HG03139 (cell line): ENCODE measurements around the gene DPP9.

Source experiments
- ATAC-seq: cut with Tn5 transposase; IDR thresholded peaks from one replicate; pipeline ENCODE4 v1.9.1; 2021; ENCODE audit not compliant: unreplicated experiment

DPP9 gene

DNA sequence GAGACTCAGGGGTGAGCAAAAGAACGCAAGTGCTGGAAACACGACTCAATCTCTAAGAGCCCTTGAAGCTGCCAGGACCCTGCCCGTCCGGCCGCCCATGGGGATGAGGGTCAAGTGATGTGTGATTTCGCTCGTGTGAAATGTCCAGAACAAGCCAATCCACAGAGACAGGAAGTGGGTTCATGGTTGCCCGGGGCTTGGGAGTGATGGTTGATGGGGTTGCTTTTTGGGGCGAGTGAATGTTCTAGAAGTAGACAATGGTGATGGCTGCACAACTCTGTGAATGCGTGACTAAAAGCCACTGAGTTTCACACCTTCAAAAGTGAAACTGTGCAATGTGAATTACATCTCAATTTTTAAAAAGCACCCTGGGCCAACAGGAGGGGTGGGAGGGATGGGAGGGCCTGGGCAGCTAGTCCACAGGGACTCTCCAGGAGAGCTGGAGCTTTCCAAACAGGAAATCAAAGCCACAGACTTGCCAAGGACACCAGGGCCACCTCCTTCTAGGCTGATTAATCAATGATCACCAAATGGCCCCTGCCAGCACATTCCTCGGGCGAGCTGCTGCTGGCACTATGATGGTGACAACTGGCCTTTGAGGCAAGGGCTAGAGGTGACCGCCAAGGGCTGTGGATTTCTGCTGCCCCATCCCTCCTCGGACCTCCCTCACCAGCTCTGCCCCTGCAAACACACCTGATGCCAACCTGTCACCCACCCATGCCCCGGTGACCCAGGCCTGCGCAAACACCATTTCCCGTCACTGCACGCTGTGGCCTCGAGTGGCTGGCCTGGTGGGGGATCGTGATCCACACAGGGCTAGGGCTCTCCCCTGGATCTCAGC lies 14.0 kb downstream of the DPP9 start:
- ATAC-seq, result no peak

DNA sequence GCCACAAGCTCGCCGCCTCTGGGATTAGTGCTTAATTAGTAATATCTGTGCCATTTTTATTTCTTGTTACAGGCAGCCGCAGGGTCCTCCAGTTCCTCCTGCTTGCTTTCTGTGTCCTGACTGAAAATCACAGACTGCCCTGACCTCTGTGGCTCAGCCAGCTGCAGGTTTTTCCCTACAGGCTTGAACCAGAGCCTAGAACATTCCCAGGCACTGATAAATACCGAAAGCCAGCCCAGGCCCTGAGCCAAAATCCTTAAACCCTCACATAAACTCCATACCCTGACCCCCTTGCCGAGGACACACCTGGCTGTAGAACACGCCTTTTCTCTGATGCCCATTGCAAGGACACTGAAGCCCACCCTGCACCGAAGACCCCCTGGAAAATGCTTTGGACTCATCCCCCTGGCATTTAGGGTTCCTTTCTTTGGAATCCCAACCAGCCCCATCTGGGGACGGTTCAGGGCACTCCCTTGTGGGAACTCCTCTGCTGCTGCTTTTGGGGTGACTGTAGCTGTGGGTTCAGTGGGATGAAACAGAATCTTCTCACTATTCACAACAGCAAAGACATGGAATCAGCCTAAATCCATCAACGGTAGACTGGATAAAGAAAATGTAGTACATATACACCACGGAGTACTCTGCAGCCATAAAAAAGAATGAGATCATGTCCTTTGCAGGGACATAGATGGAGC lies 15.5 kb downstream of the DPP9 start:
- ATAC-seq, result no peak

DNA sequence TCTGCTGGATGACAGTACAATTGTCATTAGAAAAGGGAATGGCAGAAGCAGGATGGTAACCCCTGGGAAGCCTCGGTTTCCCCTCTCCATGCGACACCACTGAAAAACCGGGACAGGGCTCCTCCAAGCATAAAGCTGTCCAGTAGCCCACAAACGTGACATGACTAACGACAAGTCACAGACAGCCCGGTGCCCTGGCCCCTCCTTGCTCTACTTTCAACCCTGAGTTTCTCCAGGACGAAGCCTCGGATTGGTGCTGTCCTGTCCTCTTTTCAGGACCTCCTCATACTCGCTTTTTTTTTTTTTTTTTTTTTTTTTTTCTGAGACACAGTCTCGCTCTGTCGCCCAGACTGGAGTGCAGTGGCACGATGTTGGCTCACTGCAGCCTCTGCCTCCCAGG lies 16.3 kb downstream of the DPP9 start:
- no peak for ATAC-seq

DNA sequence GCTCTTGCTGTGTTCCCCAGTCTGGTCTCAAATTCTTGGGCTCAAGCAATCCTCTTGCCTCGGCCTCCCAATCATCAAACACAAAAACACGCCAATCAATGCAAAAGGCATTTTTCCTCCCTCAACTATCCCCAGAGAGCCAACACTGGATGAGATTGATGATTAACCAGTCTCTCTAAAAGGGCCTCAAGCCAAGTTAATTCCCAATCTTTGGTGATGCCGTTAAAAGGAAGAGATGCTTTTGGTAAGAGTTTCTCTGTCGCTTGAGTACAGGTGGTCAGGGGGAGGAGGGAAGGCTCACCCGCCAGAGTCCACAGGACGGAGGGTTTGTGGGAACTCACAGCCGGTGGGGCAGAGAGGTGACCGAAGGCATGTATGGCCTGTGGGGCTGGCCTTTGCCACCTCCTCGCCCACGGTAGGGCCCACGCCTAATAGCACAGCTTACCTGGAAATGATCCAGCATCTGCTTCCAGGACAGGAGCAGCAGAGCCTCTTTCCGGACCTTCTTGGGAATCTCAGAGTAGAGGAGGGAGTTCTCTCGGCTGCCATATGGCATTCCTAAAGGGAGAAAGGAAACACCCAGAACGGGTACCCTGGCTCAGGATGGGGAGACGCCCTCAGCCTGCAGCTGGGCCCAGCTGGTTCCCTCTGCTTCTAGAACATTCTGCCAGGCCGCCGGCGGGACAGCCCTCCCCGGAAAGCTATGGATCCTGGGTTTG lies 18.1 kb downstream of the DPP9 start:
- ATAC-seq, result no peak

DNA sequence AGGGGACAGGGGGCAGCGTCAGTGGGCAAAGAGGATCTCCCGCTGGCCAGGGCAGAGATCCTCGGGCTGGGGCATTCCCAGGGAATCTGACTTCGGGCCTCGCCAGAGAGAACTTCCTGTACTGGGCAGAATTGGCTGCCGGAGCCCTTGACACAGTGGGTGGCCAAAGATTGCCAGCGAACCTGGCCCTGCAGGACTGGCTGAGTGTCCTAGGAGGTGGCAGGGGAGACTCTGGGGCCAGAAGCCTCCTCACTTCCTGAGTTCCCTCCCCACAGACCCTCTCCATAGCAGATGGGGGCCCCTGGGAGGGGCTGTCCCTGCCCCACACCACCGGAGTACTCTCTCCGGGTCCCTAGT lies 19.3 kb downstream of the DPP9 start:
- no peak for ATAC-seq

DNA sequence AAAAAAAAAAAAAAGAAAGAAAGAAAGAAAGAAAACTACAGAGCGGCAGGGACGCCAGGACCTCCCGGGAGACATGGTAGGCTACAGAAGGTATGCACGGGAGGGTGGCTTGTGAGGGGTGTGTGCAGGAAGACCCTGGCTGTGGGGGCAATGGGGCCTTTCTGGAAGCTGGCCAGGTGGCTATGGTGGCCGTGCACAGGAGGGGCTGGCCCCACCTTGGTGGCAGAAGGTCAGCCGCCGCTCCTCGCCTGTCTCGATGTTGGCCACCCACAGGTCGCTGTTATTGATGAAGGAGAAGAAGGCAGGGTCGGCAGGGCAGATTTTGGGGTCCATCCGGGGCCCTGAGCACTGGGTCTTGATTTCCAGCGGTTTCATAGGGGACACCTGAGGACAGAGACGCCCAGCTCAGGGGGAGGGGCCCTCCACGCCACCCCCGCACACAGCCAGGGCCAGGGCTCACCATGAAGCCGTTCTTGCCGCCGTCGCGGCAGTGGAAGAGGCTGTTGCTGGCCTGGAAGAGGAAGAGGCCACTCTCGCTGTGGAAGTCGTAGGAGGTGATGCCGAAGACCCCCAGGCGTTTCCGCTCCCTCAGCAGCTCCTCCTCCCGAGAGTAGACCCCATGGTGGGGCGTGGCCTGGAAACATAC lies 19.8 kb downstream of the DPP9 start:
- no peak for ATAC-seq

DNA sequence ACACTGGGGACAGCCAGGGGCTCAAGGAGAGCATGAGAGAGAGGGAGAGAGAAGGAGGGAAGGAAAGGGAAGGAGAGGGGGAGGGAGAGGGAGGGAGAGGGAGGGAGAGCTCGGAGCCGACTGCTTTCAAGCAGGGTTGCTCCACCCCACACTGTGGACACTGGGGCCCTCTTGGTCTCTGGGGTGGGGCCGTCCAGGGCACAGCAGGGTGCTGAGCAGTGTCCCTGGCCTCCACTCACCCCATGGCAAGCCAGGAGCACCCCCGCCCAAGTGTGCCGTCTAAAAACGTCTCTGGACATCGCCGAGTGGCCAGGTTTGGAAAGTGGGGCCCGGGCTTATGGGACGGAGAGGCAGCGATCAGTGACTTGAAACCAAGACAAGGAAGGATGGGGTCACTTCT lies 20.9 kb downstream of the DPP9 start:
- no peak for ATAC-seq

DNA sequence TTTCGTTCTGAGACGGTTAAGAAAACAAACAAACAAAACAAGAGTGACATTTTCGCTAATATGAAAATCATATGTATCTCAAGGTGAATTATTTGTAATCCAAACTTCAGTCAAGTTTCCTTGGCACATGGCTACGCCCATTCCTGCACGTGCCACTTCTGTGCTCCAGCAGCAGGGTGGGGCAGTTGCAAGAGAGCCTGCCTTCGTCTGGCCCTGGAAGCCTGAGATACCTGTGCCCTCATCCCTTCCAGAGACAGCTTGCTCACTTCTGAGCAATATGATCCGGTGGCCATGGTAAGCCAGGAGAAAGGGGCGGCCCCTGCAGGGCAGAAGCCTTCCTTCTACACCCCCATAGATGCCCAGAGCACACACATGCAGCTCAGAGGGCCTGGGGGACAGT lies 22.1 kb downstream of the DPP9 start:
- no peak for ATAC-seq

DNA sequence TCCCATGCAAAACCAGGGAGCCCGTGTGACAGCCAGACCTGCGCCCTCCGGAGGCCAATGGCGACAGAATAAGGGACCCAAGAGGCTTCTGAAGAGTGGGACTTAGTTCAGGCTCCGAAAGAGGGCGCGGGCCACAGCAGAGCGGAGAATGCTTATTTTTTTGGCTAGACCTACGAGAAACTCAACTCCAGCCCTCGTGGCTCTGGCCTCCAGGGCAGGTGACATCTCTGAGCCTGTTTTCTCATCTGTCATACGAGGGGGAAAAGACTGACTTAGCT lies 23.0 kb downstream of the DPP9 start:
- ATAC-seq, result no peak

DNA sequence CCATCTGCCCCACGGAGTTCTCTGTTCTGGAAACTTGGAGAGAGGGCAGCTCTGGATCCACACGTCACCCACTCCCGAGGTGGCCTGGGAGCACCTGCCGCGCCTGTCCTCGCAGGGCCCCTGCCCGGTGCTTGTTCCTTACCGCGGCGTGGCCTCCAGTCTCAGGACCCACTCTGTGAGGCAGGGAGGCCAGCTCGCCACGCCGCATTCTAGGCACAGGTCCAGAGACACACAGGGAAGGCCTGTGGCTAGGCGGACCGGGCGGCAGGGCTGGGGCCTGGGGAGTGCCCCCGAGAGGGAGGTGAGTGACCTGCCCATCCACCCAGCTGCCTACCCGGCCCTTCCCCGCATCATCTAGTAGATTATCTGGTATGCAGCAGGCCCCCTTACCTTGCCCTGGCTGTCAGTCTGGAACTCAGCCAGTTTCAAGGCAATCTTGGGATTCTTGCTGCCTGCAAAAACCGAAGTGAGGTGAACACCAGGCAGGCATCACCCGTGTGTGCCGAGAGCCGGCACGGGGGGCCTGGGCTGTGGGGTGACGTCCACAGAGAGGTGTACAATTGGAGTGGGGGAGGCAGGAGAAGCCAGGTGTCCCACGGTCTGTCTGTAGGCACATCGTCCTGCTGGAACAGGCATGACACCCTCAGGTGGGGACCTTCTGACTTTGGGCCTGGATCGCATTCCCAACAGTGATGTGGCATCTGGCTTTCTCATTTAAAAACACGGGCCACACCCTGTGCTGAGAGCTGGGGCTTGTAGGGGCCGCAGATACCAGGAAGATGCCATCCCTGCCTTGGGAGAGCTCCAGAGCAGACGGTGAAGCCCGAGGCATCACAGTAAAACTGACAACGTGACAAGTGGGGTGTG lies 23.6 kb downstream of the DPP9 start:
- ATAC-seq, result no peak

DNA sequence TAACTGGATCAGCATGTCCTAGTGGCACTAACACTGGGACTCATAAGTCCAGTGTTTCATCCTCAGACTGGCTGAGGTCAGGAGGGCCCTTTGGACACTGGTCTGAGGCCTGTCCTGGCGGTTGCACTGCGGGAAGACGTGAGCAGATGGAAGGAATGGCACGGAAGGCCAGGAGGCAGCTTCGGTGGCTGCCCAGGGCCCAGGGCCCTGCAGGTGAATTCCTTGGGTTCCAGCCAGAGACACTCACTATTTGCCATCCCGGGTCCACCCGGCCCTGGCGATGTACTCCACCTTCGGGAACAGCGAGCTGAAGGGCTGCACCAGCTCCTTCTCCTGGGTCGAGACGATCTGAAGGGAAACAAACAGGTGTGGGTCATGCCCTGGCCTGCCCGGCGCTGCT lies 26.3 kb downstream of the DPP9 start:
- no peak for ATAC-seq

DNA sequence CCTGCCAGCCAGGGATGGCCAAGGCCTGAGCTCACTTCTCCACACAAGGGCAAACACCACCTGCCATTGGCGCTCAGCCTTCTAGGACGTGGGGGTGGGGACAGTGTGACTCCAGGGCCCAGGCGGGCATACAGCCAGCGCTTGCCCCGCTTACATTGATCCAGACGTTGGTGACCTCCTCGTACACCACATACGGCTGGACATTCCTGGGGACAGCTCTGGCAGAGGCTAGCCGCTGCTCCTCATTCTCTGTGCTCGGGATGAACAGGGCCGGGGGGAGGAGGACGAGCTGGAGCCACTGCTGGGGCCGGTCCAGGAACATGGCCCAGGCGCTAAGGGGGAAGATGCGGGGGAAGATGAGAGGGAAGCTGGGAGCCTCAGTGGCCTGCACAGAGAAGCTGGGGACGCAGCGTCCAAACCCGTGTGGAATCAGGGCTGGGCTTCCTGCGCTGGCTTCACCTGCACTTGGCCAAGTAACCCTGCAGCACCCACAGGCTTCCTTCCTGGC lies 28.4 kb downstream of the DPP9 start:
- no peak for ATAC-seq

DNA sequence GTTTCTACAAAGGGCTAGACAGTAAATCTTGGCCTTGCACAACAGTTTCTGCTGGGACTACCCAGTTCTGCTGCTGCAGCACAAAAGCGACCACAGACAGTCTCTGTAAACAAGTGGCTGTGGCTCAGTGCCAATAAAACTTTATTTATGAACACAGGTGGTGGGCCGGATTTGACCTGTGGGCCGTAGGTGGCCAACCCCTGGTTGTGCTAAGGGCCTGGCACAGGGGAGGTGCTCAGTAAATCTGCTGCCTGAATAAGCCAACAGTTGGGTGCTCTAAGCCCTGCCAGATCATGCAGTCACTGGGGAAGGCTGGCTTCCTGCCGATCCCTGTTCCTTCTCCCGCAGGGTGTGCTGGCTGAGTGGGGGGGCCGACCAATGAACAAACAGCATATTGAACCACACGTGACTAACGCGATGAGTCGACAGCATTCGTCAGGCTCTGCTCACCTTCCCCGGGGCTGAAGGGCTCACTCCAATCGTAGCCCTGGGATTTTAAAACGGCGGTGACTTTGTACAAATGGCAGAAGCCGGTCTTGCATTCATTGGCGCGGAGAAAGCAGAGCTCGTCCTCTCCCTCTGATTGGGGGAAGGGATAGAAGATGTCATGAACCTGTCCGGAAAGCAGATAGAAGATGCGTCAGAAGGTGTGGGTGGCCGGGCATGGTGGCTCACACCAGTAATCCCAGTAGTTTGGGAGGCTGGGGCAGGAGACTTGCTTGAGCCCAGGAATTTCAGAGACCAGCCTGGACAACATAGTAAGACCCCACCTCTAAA lies 29.2 kb downstream of the DPP9 start:
- ATAC-seq, result no peak

DNA sequence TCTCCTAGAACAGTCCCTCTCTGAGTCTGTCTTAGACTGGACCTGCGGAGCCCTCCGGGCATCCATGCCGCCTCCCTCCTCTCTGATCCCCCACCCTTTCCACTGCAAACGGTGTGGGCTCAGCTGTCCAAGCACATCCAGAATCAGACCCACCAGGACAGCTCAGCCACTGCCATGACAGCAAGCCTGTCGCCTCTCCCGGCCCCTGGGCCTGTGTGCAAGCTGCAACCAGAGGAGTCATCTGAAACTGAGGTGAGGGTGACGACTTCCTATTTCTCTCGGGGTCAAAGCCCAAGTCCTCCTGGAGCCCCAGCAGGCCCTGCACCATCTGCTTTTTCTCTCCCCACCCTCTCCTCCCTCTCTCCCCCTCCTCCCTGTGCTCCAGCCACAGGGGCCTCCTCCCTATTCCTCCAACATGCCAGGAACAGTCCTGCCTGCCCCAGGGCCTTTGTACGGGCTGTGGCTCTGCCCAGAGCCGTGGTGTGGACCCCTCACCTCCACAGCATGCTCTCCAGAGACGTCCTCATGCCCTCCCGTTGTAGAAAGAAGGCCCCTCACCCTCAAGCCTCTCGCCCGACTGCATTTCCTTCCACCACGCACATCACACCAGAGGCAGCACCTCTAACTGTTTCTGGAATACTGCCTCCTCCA lies 30.0 kb downstream of the DPP9 start:
- no peak for ATAC-seq

DNA sequence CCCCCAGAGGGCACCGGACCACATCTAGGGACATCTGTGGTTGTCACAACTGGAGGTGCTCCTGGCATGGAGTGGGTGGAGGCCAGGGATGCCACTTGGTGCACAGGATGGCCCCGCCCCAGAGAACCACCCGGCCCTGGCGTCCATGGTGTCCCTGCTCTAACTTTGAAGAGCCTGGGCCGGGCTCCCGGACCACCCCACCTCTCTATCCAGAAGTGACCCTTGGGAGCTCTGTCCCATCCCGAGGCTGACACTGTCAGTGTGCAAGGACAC lies 30.6 kb downstream of the DPP9 start:
- ATAC-seq, result no peak

DNA sequence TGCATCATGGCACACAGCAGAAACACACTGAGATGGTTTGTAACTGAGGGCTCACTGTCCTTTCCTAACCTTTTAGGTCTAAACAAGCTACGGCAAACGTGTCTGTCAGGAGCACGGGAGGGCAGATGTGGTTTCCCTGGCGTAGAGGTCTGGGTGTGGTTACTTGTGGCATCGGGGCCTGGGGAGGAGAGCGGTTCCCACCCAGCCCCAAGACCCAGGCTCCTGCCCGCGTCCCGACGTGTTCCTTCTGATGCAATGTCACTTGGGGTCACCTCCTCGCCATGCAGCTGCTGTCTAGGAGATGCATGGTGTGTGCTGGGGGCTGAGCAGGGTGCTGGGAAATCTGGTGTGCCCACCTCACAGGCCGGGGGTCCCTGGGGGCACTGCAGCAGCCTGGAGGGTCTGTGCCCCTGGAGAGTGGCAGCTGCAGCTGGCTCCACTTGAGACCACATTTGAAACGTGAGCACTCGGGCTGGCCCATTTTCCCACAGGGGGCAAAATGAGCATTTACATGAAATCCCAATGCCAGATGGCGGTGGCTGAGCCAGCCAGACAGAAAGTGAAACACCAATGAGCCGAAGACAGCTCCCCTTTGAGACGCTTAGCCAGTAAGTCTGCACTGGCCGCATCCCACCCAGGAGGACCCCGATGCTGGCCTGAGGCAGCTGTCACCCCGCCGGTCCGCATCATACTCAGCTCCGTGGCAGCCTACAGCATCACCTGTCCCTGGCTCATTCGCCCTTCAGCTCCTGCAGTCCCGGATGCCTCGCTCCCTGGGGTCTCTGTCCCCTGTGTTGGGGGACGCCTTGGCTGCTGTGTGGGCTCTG lies 31.2 kb downstream of the DPP9 start:
- ATAC-seq, result no peak

DNA sequence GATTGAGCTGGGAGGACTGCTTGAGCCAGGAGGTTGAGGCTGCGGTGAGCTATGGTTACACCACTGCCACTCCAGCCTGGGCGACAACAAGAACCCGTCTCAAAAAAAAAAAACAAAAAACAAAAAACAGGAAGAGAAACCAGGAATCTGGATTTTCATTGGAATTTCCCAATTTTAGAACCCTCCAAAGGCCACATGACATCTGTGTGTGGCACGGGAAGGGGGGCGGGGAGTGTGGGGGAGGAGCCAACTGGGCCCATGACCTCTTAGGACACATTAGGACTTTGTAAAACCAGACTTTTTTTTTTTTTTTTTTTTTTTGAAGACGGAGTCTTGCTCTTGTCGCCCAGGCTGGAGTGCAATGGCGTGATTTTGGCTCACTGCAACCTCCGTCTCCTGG lies 32.3 kb downstream of the DPP9 start:
- no peak for ATAC-seq

DNA sequence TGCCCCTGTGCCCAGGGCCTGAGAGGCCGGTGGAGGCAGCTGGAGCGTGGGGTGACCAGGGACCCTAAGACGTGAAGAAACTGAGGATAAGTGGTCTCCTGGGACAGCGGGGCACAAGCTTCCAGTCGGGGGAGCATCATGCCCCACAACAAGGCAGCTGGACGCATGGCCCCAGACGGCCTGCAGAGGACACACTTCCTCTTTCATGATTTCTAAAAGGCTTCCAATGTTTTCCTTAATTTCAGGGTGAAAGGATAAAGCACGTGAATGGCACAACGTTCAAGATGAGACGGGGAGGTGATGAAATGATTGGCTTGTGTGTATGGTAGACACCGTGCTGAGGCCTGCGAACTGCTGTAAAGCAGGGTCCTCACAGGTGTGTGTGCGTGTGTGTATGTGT lies 33.3 kb downstream of the DPP9 start:
- no peak for ATAC-seq

DNA sequence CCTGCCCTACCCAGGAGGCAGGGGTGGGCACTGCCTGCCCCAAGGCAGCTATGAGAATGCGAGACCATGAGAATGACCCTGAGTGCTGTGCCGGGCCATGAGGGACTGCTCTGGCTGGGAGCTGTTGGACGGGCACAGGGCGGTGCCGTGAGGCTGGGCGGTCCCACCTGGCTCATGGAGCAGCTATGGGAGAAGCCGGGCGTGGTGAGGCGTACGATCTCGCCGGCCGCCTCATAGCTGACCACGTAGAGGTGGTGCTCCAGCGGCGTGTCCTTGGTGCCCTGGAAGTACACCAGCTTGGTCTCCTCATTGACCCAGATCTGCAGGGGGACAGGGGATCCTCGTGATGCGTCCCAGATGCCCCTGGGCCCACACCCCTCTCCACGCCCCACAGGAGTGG lies 34.2 kb downstream of the DPP9 start:
- ATAC-seq, result no peak
